ENCODE data around the gene ZKSCAN2. TPM values are rescaled to one million over a fixed set of nuclear protein-coding genes. Genes with fewer than 3 reads are reported as not detected.

The ZKSCAN2 gene
- total RNA-seq: 4.4 and 4.5 TPM in 2 replicates

DNA sequence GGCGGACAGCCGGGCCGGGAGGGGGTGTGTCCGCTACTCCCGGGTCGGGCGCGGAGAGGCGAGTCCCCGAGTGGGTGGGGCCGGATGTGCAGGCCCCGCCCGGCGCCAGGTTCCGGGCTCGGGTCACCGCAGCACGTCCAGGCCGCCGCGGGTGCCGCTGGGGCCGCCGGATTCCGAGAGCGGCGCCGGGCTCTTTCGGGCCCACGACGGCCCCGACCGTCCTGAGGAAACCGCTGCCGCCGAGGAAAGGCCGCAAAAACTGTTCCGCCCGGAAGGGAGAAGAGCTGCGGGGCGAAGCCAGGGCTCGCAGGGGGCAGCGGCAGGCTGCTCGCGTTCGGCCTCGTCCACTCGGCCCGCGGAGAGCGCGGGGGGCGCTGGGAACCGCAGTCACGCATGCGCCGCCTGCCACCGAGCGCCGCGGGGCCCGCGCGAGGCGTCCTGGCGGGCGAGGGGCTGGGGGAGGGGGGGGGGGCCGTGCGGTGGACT lies at the start of gene ZKSCAN2:
TSS of gene ZKSCAN2 (minus strand) at position 376 of the 486 bp plus-strand sequence. CDS start 718 bp downstream, outside the sequence.

Other genes starting within 250 kb of the ZKSCAN2 start
- gene ARHGAP17, start 242.5 kb downstream of the ZKSCAN2 start, total RNA-seq: 4.4 and 26.9 TPM in 2 replicates
- gene LCMT1, start 146.1 kb downstream of the ZKSCAN2 start, total RNA-seq: 35.0 and 43.7 TPM in 2 replicates
- not detected in 2 replicates for gene AQP8, start 40.9 kb downstream of the ZKSCAN2 start, total RNA-seq

All from nasal cavity respiratory epithelium epithelial cell of viscerocranial mucosa (primary cell).